Panc1 (cell line): ENCODE measurements around the gene THBS2.

ENCODE experiments used
- TCF7L2 ChIP-seq: IDR thresholded peaks from 2 replicates; pipeline ENCODE4 v1.6.1; 2011; ENCODE audit warnings: mild to moderate bottlenecking, low read depth, low read length, inconsistent platforms
- TF ChIP-seq, protein P1 (sequence below), 2 experiments: IDR thresholded peaks; 2 replicates each; pipeline ENCODE4 v1.6.1; 2011 to 2012; ENCODE audit warnings: low read depth in 2 of 2, control low read depth in 1 of 2, low read length in 1 of 2, mild to moderate bottlenecking in 1 of 2, moderate library complexity in 1 of 2; ENCODE audit not compliant: insufficient read depth in 1 of 2
- TF ChIP-seq, protein P2 (sequence below): fragments of 450-650 bp; IDR thresholded peaks from 2 replicates; pipeline ENCODE4 v1.5.1; 2017; ENCODE audit warnings: mild to moderate bottlenecking

DNA sequence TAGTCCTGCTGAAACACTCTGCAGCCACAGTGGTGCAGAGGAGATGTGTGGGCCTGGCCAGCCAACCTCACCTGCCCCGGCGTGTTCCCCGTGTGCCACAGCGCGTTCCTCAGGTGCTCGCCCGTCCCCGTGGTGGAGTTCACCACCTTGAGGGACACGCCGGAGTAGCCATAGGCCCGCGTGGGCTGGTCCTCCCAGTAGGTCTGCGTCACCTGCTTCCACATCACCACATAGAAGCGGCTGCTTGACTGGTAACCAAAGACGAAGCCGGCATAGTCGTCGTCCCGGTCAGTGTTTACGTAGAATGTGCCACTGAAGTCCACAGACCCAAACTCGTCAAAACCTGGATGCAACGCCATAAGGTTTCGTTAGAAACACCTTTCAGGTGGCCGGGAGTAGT, 31.5 kb downstream of the THBS2 start:
- TF ChIP-seq, protein P1, sequence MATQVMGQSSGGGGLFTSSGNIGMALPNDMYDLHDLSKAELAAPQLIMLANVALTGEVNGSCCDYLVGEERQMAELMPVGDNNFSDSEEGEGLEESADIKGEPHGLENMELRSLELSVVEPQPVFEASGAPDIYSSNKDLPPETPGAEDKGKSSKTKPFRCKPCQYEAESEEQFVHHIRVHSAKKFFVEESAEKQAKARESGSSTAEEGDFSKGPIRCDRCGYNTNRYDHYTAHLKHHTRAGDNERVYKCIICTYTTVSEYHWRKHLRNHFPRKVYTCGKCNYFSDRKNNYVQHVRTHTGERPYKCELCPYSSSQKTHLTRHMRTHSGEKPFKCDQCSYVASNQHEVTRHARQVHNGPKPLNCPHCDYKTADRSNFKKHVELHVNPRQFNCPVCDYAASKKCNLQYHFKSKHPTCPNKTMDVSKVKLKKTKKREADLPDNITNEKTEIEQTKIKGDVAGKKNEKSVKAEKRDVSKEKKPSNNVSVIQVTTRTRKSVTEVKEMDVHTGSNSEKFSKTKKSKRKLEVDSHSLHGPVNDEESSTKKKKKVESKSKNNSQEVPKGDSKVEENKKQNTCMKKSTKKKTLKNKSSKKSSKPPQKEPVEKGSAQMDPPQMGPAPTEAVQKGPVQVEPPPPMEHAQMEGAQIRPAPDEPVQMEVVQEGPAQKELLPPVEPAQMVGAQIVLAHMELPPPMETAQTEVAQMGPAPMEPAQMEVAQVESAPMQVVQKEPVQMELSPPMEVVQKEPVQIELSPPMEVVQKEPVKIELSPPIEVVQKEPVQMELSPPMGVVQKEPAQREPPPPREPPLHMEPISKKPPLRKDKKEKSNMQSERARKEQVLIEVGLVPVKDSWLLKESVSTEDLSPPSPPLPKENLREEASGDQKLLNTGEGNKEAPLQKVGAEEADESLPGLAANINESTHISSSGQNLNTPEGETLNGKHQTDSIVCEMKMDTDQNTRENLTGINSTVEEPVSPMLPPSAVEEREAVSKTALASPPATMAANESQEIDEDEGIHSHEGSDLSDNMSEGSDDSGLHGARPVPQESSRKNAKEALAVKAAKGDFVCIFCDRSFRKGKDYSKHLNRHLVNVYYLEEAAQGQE (IDR thresholded peaks at IDR 0.05; ENCODE audit: insufficient read depth in 1 of 2, low read depth in 2 of 2, low read length in 1 of 2): no peak
- TF ChIP-seq, protein P2, sequence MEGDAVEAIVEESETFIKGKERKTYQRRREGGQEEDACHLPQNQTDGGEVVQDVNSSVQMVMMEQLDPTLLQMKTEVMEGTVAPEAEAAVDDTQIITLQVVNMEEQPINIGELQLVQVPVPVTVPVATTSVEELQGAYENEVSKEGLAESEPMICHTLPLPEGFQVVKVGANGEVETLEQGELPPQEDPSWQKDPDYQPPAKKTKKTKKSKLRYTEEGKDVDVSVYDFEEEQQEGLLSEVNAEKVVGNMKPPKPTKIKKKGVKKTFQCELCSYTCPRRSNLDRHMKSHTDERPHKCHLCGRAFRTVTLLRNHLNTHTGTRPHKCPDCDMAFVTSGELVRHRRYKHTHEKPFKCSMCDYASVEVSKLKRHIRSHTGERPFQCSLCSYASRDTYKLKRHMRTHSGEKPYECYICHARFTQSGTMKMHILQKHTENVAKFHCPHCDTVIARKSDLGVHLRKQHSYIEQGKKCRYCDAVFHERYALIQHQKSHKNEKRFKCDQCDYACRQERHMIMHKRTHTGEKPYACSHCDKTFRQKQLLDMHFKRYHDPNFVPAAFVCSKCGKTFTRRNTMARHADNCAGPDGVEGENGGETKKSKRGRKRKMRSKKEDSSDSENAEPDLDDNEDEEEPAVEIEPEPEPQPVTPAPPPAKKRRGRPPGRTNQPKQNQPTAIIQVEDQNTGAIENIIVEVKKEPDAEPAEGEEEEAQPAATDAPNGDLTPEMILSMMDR: no peak
- no peak for TF ChIP-seq TCF7L2
